ENCODE measurements around the gene DNAJC30. TPM values are rescaled to one million over a fixed set of nuclear protein-coding genes. Genes with fewer than 3 reads are reported as not detected.

The DNAJC30 gene
- polyA plus RNA-seq, 1 of the 3 experiments (the other 2 are of a cell fraction): 11.0 TPM

- no peaks in the 10 kb centered on the region for H3K27me3 ChIP-seq (ENCODE audit: insufficient read depth)
- peaks cover 24 to 33% of the 10 kb centered on the region in 2 experiments for H3K36me3 ChIP-seq (replicated peaks in 1 of 2; ENCODE audit: control insufficient read depth in 1 of 2, insufficient read depth in 2 of 2, low read length in 1 of 2)
Observed at GRCh38 chr7:73707045-73707631, 23.9 kb upstream of the DNAJC30 start.

More at GRCh38 chr7:73707045-73707631, 23.9 kb upstream of the DNAJC30 start:
- Histone ChIP-seq H3K4me1 (ENCODE audit: control insufficient read depth in 1 of 2, insufficient read depth in 2 of 2, low read depth in 1 of 2, low read length in 1 of 2) (peaks cover 0 to 49% of the 10 kb centered on the region in 2 experiments; a peak in 3 of 4 replicates), H3K79me2 (ENCODE audit: insufficient read depth) (peaks cover 69% of the 10 kb centered on the region), H3K9me3 (no peaks in the 10 kb centered on the region), H3K27ac (ENCODE audit: low read depth in 2 of 2, low read length in 1 of 2) (peak overlapping the region in 1 of 2 experiments; percentile 72; a peak in 2 of 4 replicates), H3F3A (replicated peaks; ENCODE audit: insufficient read depth) (peaks cover 59% of the 10 kb centered on the region), H3K4me2 (peak overlapping the region; percentile 56), H3K9me2 (no peaks in the 10 kb centered on the region), H4K20me1 (ENCODE audit: insufficient read depth) (peaks cover 59% of the 10 kb centered on the region), H3K4me3 (ENCODE audit: low read depth in 2 of 2, low read length in 1 of 2) (no peak overlapping the region), H3K9ac (peak overlapping the region; percentile 35; the same call in 1 of the 2 replicates), H2AFZ (ENCODE audit: low read depth) (no peak overlapping the region)
- TF ChIP-seq PBX3 (IDR thresholded peaks at IDR 0.05) (0 out of 2 replicates have a peak, but pooled peaks have one; percentile 14), USF1 (IDR thresholded peaks at IDR 0.05; ENCODE audit: borderline replicate concordance, low read depth) (no peak), NFIC (IDR thresholded peaks at IDR 0.05; ENCODE audit: borderline replicate concordance) (peak; percentile 87), EZH2phosphoT487 (IDR thresholded peaks at IDR 0.05; ENCODE audit: borderline replicate concordance, low read depth) (no peak), EP300 (IDR thresholded peaks at IDR 0.05; ENCODE audit: borderline replicate concordance in 1 of 2, low read depth in 1 of 2, low read length in 1 of 2) (peak in 1 of 2 experiments; percentile 54; a peak in 1 of 4 replicates), MAX (IDR thresholded peaks at IDR 0.05; ENCODE audit: low read depth) (peak; percentile 43; the same call in 1 of the 2 replicates), TCF12 (IDR thresholded peaks at IDR 0.05) (peak; percentile 66), GABPA (IDR thresholded peaks at IDR 0.05; ENCODE audit: low read depth) (peak; percentile 21; the same call in 1 of the 2 replicates), RXRA (IDR thresholded peaks at IDR 0.05; ENCODE audit: borderline replicate concordance, low read depth) (peak; percentile 27; the same call in 1 of the 2 replicates), ELF1 (IDR thresholded peaks at IDR 0.05) (peak; percentile 53; the same call in 1 of the 2 replicates), YY1 (IDR thresholded peaks at IDR 0.05; ENCODE audit: low read depth) (0 out of 2 replicates have a peak, but pooled peaks have one; percentile 19)
- 57% methylated on average over 10 of the region's 15 CpGs for WGBS (ENCODE audit: low lambda C conversion rate)
- POLR2A ChIA-PET: no interaction called here
- DNase-seq: peak; percentile 66
- CTCF ChIA-PET: interaction anchor here (0.9 to 4.5 kb wide), 3 partner anchors 18 to 99 kb away, joined by 3 to 27 read pairs (median 3); no protein-coding TSS in a partner anchor

All from SK-N-SH (cell line).